ENCODE results near the gene ARHGEF17. TPM values are rescaled to one million over a fixed set of nuclear protein-coding genes. Genes with fewer than 3 reads are reported as not detected.

The ARHGEF17 gene
- total RNA-seq, 2 experiments from 2014 or later = 0.07 to 0.41 TPM

DNA sequence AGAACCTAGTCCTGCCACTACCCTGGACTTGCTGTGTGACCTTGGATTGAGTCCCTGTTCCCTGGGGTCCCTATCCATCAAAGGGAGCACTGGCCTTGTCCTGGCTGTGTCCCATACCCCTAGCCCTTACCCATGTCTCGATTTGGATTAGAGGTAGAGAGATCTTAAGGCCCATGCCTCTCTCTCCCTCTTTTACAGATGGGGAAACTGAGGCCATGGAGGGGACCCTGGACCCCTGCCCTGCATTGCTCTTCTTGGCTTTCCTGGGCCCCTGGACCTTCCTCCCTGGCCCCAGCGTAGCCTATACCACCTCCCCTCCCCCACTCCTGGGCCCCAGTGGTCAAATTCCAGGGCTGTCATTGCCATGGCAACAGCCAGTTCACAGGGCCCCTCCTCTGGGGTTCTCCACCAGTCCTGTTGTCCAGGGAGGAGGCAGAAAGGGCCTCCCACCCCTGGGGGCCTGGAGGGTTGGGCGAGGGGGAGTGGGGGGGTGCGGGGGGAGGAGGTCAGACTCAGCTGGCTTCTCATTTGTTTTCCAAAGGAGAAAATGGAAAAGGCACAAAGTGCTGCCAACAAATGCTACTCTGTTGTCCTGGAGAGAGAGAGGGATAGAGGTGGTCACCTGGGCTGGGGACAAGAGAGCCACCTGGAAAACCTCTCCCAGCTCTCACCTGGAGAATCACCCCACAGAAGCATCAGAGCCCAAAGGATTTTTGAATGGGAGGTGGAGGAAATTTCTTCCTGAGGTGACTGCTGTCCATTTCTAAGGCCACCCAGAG, 23.3 kb downstream of the ARHGEF17 start:
- H3K36me3 Mint-ChIP-seq (ENCODE audit: low read depth) = no peaks in the 10 kb centered on the region
- H3K4me3 Mint-ChIP-seq = no peak overlapping the region
- DNase-seq (no peak), ATAC-seq (no peak)
- no peaks in the 10 kb centered on the region for H3K27me3 Mint-ChIP-seq
- H3K27ac Mint-ChIP-seq = no peak overlapping the region
- ChIA-PET CTCF (interaction anchor here (1.2 to 2.0 kb wide), 2 partner anchors 19 to 24 kb away, joined by 3 to 9 read pairs; no protein-coding TSS in a partner anchor), POLR2A (interaction anchor here (1.5 kb wide), 1 partner anchor 22 kb away, joined by 3 read pairs; no protein-coding TSS in a partner anchor)
- H3K4me1 Mint-ChIP-seq (ENCODE audit: low read depth) = peaks cover 8% of the 10 kb centered on the region
- no peaks in the 10 kb centered on the region for H3K9me3 Mint-ChIP-seq
- intact Hi-C loops (cut with micrococcal nuclease) = no loop called here
- TF ChIP-seq, protein P1, sequence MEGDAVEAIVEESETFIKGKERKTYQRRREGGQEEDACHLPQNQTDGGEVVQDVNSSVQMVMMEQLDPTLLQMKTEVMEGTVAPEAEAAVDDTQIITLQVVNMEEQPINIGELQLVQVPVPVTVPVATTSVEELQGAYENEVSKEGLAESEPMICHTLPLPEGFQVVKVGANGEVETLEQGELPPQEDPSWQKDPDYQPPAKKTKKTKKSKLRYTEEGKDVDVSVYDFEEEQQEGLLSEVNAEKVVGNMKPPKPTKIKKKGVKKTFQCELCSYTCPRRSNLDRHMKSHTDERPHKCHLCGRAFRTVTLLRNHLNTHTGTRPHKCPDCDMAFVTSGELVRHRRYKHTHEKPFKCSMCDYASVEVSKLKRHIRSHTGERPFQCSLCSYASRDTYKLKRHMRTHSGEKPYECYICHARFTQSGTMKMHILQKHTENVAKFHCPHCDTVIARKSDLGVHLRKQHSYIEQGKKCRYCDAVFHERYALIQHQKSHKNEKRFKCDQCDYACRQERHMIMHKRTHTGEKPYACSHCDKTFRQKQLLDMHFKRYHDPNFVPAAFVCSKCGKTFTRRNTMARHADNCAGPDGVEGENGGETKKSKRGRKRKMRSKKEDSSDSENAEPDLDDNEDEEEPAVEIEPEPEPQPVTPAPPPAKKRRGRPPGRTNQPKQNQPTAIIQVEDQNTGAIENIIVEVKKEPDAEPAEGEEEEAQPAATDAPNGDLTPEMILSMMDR (IDR thresholded peaks at IDR 0.05) = no peak

DNA sequence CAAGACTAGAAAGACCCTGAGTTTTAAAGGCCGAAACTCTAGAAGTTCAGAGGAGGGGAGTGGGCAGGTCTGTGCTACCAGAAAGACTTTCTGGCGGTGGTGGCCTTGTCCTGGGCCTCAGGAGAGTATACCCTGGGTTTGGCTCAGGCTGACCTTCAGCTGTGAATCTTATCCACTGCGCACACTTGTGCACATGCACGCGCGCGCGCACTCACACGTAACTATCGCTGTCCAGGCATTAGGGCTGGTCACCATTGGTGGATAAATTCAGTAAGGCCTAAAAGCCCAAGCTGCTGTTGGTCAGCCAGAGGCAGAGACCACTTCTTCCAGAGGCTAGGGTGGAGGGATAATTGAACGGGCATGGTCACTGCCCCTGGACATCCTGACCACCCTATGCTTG, 25.1 kb downstream of the ARHGEF17 start:
- Mint-ChIP-seq H3K36me3 (ENCODE audit: low read depth) (no peaks in the 10 kb centered on the region), H3K4me1 (ENCODE audit: low read depth) (no peaks in the 10 kb centered on the region), H3K27ac (no peak overlapping the region), H3K27me3 (no peaks in the 10 kb centered on the region), H3K4me3 (no peak overlapping the region), H3K9me3 (no peaks in the 10 kb centered on the region)
- intact Hi-C loops (cut with micrococcal nuclease) = no loop called here
- DNase-seq (no peak), ATAC-seq (no peak)
- POLR2A ChIA-PET = interaction anchor here (0.7 kb wide), 1 partner anchor 26 kb away, joined by 3 read pairs; no protein-coding TSS in a partner anchor
- CTCF ChIA-PET = interaction anchor here (0.8 to 6.2 kb wide), 4 partner anchors 26 to 44 kb away, joined by 3 to 123 read pairs (median 16); partner anchors contain the start of gene ARHGEF17
- TF ChIP-seq, protein P1 (IDR thresholded peaks at IDR 0.05) = no peak

DNA sequence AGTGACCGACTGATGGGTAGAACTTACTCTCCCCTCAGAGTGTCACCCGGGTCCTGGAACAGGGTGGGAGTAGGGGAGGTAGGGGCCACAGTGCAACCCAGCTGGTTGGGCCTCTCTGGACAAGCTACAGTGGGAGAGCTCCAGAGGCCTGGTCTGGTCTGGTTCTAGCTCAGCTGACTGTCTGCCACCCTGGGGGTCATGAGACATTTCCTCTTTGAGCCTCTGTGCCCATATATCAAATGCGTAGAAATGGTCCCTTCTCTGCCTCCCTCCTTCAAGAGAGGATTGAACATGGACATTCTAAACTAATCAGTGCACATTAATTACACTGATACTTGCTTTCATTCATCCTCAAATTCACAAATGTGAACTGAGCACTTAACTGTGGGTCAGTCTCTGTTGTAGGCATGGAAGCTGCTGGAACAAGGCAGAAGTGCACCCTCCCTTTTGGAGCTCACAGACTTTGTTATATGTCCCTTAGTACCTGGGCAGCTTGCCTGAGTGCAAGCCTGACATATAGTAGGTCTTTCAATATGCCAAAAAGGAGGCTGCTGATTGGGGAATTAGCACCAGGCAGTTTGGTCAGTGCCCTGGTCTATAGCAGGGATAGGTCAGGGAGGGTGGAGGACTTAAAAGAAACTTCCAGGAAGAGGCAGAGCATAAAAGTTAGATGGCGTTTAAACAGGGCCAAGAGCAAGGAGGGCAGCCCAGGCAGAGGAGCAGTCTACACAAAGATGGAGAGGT, 25.7 kb downstream of the ARHGEF17 start:
- no peaks in the 10 kb centered on the region for H3K27me3 Mint-ChIP-seq
- intact Hi-C loops (cut with micrococcal nuclease) = no loop called here

DNA sequence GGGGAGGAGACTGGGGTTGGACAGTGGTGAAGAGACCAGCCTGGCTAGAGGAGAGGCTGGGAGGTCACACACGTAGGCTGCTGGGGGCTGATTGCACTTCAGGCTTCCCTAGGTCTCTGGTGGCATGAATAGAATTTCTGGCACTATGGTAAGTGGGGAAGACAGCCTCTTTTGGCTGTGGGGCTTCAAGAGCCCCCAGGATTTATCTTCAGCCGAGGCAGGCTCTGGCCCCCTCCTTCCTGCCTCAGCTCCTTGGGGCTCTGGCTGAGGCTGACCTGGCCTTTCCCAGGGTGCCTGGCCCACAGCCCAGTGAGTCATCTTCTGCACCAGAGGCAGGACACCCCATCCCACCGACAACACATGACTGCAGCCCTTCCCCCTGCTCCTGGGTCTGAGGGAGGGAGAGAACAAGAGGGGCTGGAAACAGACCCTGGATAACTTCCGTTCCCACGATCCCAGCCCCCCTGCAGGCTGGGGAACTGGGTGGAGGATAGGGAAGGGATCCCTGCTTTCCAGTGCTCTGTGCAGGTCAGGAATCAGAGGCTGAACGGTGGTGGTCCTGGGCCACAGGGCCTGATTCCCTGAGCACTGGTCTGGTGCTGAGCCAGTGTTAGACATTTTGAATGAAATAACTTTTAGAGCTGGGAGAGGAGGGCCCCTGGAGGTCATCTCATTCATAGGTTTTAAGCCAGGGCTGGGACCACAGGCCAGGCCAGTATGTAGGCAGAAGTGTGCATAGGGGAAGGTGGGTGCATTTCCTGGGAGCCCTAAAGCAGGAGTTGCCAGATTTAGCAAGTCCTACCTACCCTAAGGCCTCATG, 26.5 kb downstream of the ARHGEF17 start:
- Mint-ChIP-seq H3K27ac (no peak overlapping the region), H3K27me3 (no peaks in the 10 kb centered on the region), H3K9me3 (no peaks in the 10 kb centered on the region), H3K4me1 (ENCODE audit: low read depth) (no peaks in the 10 kb centered on the region), H3K4me3 (no peak overlapping the region), H3K36me3 (ENCODE audit: low read depth) (no peaks in the 10 kb centered on the region)
- ChIA-PET POLR2A (interaction anchor here (0.7 kb wide), 1 partner anchor 27 kb away, joined by 3 read pairs; the partner anchor contains the start of gene ARHGEF17), CTCF (interaction anchor here (0.7 to 6.2 kb wide), 33 partner anchors 7 to 354 kb away, joined by 3 to 123 read pairs (median 5); partner anchors contain the start of gene ARHGEF17)
- intact Hi-C loops (cut with micrococcal nuclease) = loop anchor here (5.0 kb wide), 1 partner anchor 37 kb away; no protein-coding TSS in a partner anchor
- ATAC-seq (no peak), DNase-seq (no peak)
- TF ChIP-seq, protein P1 (IDR thresholded peaks at IDR 0.05) = no peak

More for the DNA sequence above, 25.7 kb downstream of the ARHGEF17 start:
- no peak overlapping the region for H3K4me3 Mint-ChIP-seq
- TF ChIP-seq, protein P1 (IDR thresholded peaks at IDR 0.05) = no peak
- ChIA-PET CTCF (interaction anchor here (0.6 to 6.2 kb wide), 7 partner anchors 17 to 346 kb away, joined by 3 to 123 read pairs (median 4); partner anchors contain the start of gene ARHGEF17), POLR2A (interaction anchor here (0.7 kb wide), 1 partner anchor 27 kb away, joined by 3 read pairs; no protein-coding TSS in a partner anchor)
- no peak for DNase-seq
- H3K4me1 Mint-ChIP-seq (ENCODE audit: low read depth) = no peaks in the 10 kb centered on the region
- ATAC-seq = no peak
- H3K9me3 Mint-ChIP-seq = no peaks in the 10 kb centered on the region
- H3K27ac Mint-ChIP-seq = no peak overlapping the region
- no peaks in the 10 kb centered on the region for H3K36me3 Mint-ChIP-seq (ENCODE audit: low read depth)
